ACC112 (cell line): ENCODE measurements around the gene INSIG1.

Experiments used
- H2AFZ ChIP-seq: fragments of 200-600 bp; sonication (generic); one replicate; pipeline ENCODE4 v1.6.0; 2017; ENCODE audit warnings: antibody characterized with exemption, low read length; ENCODE audit not compliant: unreplicated experiment
- H3K27ac ChIP-seq: fragments of 200-600 bp; sonication (generic); 2 replicates; pipeline ENCODE4 v1.5.1; 2014; ENCODE audit warnings: low read depth, mild to moderate bottlenecking, antibody characterized with exemption, low read length, moderate library complexity
- H3K27me3 ChIP-seq: fragments of 200-600 bp; sonication (generic); 2 replicates; pipeline ENCODE4 v1.6.1; 2014; ENCODE audit warnings: mild to moderate bottlenecking, antibody characterized with exemption, low read length, moderate library complexity, mixed read lengths; ENCODE audit not compliant: insufficient read depth
- H3K36me3 ChIP-seq: fragments of 200-600 bp; sonication (generic); 2 replicates; pipeline ENCODE4 v1.6.1; 2016; ENCODE audit warnings: mild to moderate bottlenecking, antibody characterized with exemption, low read length, moderate library complexity, mixed read lengths; ENCODE audit not compliant: insufficient read depth
- H3K4me1 ChIP-seq: fragments of 200-600 bp; sonication (generic); one replicate; pipeline ENCODE4 v1.6.1; 2016; ENCODE audit warnings: low read length, mixed read lengths; ENCODE audit not compliant: insufficient read depth, unreplicated experiment, control insufficient read depth
- H3K4me3 ChIP-seq: fragments of 200-600 bp; sonication (generic); 2 replicates; pipeline ENCODE4 v1.5.1; 2014; ENCODE audit warnings: mild to moderate bottlenecking, low read depth, low read length
- H3K79me2 ChIP-seq: fragments of 200-600 bp; sonication (generic); one replicate; pipeline ENCODE4 v1.6.0; 2016; ENCODE audit warnings: low read length; ENCODE audit not compliant: control insufficient read depth, unreplicated experiment, insufficient read depth

INSIG1 gene

GRCh38 chr7:155266440-155266839 lies 31.2 kb upstream of the INSIG1 start:
- Histone ChIP-seq H3K27me3 (no peaks in the 10 kb centered on the region), H3K79me2 (no peaks in the 10 kb centered on the region), H2AFZ (no peak overlapping the region), H3K36me3 (no peaks in the 10 kb centered on the region), H3K27ac (no peak overlapping the region), H3K4me1 (peaks cover 24% of the 10 kb centered on the region), H3K4me3 (no peak overlapping the region)

- H3K27me3 ChIP-seq, result no peaks in the 10 kb centered on the region
- no peaks in the 10 kb centered on the region for H3K79me2 ChIP-seq
- no peaks in the 10 kb centered on the region for H3K36me3 ChIP-seq
- H3K4me3 ChIP-seq, result no peak overlapping the region
- no peak overlapping the region for H3K27ac ChIP-seq
- no peak overlapping the region for H2AFZ ChIP-seq
- peaks cover 24% of the 10 kb centered on the region for H3K4me1 ChIP-seq
Observed at GRCh38 chr7:155267023-155267422, 30.7 kb upstream of the INSIG1 start.

GRCh38 chr7:155267436-155267835 lies 30.2 kb upstream of the INSIG1 start:
- Histone ChIP-seq H3K27ac (no peak overlapping the region), H3K36me3 (no peaks in the 10 kb centered on the region), H3K4me1 (peaks cover 24% of the 10 kb centered on the region), H3K4me3 (no peak overlapping the region), H2AFZ (no peak overlapping the region), H3K79me2 (no peaks in the 10 kb centered on the region), H3K27me3 (no peaks in the 10 kb centered on the region)

DNA sequence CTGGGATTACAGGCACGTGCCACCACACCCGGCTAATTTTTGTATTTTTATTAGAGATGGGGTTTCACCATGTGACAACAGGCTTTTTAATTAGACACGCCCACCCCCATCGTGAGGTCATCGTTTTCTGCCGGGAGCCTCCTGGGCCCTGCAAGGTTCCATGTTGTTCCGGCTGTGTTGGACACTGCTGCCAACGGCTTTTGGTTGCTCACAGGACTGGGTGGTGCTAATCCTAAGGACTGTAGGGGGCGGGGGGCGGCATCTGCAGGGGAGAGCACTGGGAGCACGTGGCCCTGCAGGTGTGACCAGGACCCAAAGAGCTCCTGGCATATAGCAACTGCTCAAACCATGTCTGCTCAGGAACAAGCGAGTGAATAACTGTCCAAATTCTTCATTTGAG lies 29.5 kb upstream of the INSIG1 start:
- Histone ChIP-seq H3K27me3 (no peaks in the 10 kb centered on the region), H2AFZ (no peak overlapping the region), H3K36me3 (no peaks in the 10 kb centered on the region), H3K4me1 (peaks cover 24% of the 10 kb centered on the region), H3K79me2 (no peaks in the 10 kb centered on the region), H3K27ac (no peak overlapping the region), H3K4me3 (no peak overlapping the region)

DNA sequence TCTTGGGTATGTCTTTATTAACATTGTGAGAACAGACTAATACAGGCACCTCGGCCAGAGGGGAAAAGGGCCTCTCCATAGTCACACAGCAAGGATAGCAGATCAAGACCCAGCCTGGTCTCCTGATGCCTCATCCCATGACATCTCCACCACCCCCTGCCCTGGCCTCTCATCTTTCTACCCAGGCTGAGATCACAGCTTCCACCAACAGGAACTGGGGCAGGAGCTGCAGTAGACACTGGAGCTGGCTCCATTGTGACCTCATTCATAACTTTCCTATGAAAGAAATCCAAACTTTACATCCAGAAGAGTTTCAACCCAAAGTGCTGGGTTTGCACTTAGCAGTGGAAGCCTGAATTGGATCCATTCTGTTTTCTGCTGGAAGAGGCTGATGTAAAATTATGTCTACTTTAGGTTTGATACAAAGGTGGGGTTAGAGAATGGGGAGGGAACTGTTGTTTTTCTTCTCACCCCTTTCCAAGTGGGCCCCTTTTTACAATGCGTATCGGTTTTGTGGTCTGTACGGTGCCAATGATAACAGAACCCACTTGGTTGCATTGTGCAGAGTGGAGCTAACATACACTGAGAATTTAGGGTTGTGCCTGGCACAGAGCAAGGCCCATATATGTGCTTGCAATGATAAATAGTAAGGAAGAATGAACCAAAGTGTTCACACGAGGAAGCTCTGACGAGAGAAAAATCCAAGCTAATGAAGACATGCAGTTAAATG lies 28.6 kb upstream of the INSIG1 start:
- Histone ChIP-seq H3K4me3 (no peak overlapping the region), H3K27me3 (no peaks in the 10 kb centered on the region), H3K4me1 (peaks cover 29% of the 10 kb centered on the region), H3K36me3 (no peaks in the 10 kb centered on the region), H2AFZ (no peak overlapping the region), H3K79me2 (no peaks in the 10 kb centered on the region), H3K27ac (peak overlapping the region; percentile 88)

GRCh38 chr7:155269766-155270585 lies 27.7 kb upstream of the INSIG1 start:
- peak overlapping the region; percentile 88 for H3K27ac ChIP-seq
- no peaks in the 10 kb centered on the region for H3K36me3 ChIP-seq
- peak overlapping the region; percentile 36 for H2AFZ ChIP-seq
- H3K4me1 ChIP-seq, result peaks cover 29% of the 10 kb centered on the region
- H3K27me3 ChIP-seq, result no peaks in the 10 kb centered on the region
- H3K79me2 ChIP-seq, result no peaks in the 10 kb centered on the region
- peak overlapping the region; percentile 50; the same call in 1 of the 2 replicates for H3K4me3 ChIP-seq

DNA sequence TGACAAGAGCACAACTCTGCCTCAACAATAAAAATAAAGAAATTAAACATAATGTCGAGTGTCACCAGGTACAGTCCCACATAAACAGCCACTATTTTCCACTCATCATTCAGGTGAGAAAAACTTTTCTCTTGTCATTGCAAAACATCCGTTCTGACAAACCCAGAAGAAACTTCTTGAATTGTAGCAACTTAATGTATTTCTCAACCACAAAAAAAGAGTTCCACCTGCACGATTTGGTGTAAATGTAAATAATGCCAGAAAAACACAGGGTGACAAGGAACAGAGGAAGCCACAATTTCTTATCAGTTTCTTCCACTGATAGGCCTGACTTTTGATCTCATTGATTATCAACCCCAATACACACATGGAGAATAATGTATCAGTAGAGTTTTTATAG lies 26.8 kb upstream of the INSIG1 start:
- Histone ChIP-seq H3K4me3 (no peak overlapping the region), H3K36me3 (no peaks in the 10 kb centered on the region), H3K27ac (peak overlapping the region; percentile 78), H3K4me1 (peaks cover 29% of the 10 kb centered on the region), H3K27me3 (no peaks in the 10 kb centered on the region), H3K79me2 (no peaks in the 10 kb centered on the region), H2AFZ (no peak overlapping the region)

GRCh38 chr7:155274633-155275355 lies 22.9 kb upstream of the INSIG1 start:
- H3K27ac ChIP-seq, result no peak overlapping the region
- H3K4me1 ChIP-seq, result peaks cover 17% of the 10 kb centered on the region
- no peak overlapping the region for H2AFZ ChIP-seq
- peaks cover 4% of the 10 kb centered on the region; the same call in 1 of the 2 replicates for H3K27me3 ChIP-seq
- no peak overlapping the region for H3K4me3 ChIP-seq
- no peaks in the 10 kb centered on the region for H3K79me2 ChIP-seq
- H3K36me3 ChIP-seq, result no peaks in the 10 kb centered on the region

GRCh38 chr7:155276042-155276799 lies 21.5 kb upstream of the INSIG1 start:
- Histone ChIP-seq H3K4me3 (no peak overlapping the region), H3K36me3 (no peaks in the 10 kb centered on the region), H3K79me2 (no peaks in the 10 kb centered on the region), H2AFZ (no peak overlapping the region), H3K27ac (no peak overlapping the region), H3K27me3 (peaks cover 4% of the 10 kb centered on the region; the same call in 1 of the 2 replicates), H3K4me1 (peaks cover 6% of the 10 kb centered on the region)

- H3K4me3 ChIP-seq, result no peak overlapping the region
- peaks cover 7% of the 10 kb centered on the region; the same call in 1 of the 2 replicates for H3K27me3 ChIP-seq
- H3K27ac ChIP-seq, result no peak overlapping the region
- H2AFZ ChIP-seq, result no peak overlapping the region
- H3K36me3 ChIP-seq, result no peaks in the 10 kb centered on the region
- H3K4me1 ChIP-seq, result peaks cover 6% of the 10 kb centered on the region
- H3K79me2 ChIP-seq, result no peaks in the 10 kb centered on the region
Observed at GRCh38 chr7:155276800-155277375, 20.8 kb upstream of the INSIG1 start.
